Measurements from ENCODE around the gene CHERP.
A peak's percentile ranks its signal among the peaks of the same experiment; 100 is the strongest.
"Not testable (repeated sequence)": the region's sequence is repeated elsewhere in the genome, so short reads cannot be mapped to it uniquely, and the experiment has no call there.

The CHERP gene

DNA sequence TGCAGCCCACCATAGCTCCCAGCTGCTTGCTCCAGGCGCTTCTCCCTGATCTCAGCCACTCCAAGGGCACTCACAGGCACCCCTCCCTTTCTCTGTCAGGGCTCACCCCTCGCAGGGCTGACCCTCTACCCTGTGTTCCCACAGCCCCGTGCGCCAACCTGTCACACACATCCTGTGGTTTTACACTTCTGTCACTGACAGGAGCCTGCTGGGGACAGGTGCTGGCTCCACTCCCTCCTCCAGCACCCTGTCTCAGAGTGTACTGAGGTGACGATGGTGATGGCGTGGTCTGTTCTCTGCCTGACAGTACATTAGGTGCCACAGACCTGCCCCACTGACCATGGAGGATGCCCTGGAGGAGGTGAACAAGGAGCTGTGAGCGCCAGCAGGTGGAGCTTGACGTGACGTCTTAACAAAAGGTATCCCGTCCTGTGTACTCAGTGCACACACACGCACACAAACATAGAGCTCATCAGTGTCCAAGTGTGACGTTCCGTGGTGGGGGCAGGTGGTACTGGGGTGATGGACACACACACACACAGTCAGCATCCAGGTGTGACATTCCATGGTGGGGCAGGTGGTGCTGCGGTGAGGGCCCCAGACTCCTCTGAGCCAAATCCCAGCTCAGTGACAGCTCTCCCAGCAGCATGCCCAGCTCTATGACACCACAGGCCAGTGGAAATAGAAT is 25.2 kb downstream of the CHERP start:
- no peak for DNase-seq

DNA sequence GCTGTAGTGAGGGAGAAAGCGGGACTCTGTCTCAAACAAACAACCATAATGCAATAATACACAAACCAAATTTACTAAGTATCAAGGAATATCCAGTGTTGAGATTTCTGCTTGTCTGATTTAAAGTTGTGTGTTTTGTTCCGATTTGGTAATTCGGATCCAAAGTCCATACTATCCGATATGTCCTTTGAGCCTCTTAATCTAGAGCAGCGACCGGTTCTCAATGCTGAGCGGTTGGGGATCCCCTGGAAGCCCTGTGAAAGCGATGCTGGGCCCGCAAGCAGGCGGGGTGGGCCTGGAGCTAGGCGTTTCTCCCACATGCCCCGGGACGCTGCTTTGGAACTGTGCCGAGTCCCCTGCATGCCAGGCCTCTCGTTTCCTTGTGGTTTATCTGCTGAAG is 25.9 kb downstream of the CHERP start:
- DNase-seq: no peak

DNA sequence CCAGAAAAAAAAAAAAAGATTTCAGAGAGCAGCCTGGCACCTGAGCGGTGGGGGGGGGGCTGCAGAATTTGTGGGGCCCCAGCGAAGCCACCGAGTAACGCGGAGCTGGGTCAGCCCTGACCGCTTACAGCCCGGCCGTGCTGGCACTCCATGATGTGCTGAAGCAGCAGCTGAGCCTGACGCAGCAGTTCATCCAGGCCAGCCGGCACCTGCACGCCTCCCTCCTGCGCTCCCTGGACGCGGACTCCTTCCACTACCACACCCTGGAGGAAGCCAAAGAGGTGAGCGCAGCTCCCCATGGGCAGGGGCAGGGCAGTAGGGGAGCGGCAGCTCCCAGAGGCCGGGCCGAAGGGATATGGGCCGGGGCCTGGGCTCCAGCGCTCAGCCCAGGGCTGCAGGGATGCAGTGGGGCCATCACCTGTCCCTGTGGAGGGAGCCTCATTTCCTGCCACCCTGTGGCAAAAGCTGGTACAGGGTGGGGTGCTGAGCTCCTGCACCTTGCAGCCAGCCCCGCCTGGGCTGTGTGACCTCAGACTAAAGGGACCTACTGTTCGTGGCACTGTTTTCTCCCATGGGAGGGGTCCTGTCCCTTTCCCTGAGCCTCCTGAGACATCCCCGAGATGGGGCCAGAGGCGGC is 27.7 kb downstream of the CHERP start:
- DNase-seq: no peak

DNA sequence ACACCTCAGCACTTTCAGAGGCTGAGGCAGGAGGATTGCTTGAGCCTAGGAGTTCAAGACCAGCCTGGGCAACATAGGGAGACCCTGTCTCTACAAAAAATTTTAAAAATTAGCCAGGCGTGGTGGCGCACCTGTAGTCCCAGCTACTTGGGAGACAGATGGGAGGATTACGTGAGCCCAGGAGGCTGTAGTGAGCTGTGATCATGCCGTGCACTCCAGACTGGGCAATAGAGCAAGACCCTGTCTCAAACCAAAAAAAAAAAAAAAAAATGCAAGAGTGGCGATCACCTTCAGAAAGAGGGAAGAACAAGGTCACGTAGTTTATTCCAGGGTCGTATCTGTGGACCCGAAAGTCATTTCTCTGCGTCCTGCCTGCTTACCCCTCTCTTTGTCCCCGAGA is 29.6 kb downstream of the CHERP start:
- DNase-seq: not testable (repeated sequence)

DNA sequence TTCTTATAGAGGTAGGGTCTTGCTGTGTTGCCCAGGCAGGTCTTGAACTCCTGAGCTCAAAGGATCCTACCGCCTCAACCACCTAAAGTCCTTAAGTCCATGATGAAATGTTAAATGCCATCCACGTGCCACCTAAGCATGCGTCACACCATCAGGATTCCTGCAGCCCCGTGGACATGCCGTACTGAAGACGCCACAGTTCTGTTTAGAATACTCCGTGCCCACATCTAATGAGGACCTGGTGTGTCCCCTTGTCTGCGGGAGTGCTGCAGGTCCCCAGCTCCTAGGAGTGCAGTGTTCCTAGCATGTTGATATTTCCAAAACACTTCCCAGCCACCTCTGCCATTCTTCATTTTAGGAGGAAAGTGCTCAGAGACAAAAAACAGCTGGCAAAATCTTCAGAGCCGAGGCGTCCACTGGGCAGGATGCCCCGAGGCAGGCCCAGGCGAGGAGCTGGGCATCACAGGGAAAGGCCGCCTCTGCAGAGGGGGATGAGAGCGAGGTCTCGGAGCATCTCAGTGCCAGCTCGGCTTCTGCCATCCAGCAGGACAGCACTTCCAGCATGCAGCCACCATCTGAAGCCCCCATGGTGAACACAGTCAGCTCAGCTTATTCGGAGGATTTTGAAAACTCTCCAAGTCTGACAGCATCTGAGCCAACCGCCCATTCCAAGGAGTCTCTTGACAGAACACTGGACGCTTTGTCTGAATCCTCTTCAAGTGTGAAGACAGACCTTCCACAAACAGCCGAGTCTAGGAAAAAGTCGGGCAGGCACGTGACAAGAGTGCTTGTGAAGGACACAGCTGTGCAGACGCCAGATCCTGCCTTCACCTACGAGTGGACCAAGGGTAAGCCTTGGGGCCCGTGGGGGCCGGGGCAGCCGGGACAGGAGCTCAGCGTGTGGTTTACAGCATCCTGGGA is 32.8 kb downstream of the CHERP start:
- no peak for DNase-seq

DNA sequence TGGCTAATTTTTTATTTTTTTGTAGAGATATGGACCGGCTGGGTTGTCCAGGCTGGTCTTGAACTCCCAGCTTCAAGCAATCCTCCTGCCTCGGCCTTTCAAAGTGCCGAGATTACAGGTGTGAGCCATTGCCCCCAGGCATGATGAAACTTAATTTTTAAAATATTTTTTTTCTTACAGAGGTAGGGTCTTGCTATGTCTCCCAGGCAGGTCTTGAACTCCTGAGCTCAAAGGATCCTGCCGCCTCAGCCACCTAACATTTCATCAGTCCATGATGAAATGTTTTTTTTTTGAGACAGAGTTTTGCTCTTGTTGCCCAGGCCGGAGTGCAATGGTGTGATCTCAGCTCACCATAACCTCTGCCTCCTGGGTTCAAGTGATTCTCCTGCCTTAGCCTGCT is 33.7 kb downstream of the CHERP start:
- no peak for DNase-seq

DNA sequence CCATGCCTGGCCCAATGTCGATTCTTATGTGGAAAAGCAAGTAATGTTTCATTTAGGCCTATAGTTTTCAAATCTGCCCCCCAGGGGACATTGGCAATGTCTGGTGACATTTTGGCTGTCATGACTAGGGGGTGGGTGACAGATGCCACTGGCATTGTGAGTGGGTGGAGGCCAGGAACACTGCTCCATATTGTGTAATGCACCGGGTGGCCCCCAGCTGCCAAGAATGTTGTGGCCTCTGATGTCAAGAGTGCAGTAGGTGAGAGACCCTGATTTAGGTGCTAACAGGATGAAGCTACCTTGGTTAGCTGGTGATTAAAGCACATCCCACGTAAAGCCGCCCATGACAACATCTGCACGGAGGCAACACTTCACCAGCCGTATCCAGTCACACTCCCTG is 35.3 kb downstream of the CHERP start:
- DNase-seq: no peak

DNA sequence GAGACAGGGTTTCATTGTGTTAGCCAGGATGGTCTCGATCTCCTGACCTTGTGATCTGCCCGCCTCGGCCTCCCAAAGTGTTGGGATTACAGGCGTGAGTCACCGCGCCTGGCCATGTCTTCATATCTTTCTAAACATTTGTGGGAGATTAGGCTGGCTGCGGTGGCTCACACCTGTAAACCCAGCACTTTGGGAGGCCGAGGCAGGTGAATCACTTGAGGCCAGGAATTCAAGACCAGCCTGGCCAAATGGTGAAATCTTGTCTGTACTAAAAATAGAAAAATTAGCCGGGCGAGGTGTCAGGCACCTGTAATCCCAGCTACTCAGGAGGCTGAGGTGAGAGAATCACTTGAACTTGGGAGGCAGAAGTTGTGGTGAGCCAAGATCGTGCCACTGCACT is 36.1 kb downstream of the CHERP start:
- DNase-seq: not testable (repeated sequence)

DNA sequence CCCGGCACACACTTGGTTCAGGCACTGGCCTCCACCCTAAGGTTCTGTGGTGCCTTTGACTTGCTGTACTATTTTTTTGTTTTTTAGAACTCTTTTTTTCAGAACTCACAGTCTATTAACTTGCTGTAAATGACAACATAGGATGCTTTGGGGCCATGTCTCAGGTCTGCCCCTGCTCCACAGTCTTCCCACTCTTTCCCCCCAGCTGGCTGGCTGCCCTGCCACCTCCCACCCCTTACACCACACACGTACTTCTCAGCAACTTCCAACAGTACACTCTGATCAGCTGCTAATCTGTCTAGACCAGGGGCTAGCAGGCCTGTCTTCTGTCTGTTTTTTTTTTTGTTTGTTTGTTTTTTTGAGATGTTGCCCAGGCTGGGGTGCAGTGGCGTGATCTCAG is 38.0 kb downstream of the CHERP start:
- no peak for DNase-seq

DNA sequence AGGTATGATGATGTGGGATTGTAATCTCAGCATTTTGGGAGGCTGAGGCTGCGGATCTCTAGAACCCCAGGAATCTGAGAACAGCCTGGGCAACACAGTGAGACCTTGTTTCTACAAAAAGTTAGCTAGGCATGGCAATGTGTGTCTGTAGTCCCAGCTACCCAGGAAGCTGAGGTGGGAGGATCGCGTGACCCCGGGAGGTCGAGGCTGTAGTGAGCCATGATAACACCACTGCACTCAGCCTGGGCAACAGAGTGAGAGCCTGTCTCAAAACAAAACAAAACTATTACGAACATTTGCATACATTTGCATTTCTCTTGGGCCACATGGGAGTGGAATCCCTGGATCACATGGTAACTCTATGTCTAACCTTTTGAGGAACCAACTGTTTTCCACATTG is 44.4 kb downstream of the CHERP start:
- DNase-seq: no peak

DNA sequence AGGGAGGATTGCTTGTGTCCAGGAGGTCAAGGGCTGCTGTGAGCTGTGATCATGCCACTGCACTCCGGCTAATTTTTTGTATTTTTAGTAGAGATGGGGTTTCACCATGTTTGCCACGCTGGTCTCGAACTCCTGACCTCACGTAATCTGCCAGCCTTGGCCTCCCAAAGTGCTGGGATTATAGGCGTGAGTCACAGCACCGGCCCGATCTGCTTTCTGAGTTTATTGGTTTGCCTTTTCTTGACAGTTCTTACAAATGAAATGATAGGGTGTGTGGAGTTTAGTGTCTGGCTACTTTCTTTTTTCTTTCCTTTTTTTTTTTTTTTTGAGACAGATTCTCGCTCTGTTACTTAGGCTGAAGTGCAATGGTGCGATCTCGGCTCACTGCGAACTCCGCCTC is 45.2 kb downstream of the CHERP start:
- DNase-seq: no peak

DNA sequence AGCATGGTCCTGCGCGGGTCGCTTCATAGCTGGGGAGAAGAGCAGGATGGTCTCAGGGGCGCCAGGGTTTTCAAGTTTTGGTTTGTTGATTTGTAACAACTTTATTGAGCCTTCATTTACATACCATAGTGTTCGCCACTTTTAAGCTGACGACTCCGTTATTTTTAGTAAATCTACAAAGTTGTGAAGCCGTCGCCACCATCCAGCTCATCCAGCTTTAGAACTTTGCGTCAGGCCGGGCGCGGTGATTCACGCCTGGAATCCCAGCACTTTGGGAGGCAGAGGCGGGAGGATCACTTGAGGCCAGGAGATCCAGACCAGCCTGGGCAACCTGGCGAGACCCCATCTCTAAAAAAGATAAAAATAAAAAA is 45.6 kb downstream of the CHERP start:
- no peak for DNase-seq

DNA sequence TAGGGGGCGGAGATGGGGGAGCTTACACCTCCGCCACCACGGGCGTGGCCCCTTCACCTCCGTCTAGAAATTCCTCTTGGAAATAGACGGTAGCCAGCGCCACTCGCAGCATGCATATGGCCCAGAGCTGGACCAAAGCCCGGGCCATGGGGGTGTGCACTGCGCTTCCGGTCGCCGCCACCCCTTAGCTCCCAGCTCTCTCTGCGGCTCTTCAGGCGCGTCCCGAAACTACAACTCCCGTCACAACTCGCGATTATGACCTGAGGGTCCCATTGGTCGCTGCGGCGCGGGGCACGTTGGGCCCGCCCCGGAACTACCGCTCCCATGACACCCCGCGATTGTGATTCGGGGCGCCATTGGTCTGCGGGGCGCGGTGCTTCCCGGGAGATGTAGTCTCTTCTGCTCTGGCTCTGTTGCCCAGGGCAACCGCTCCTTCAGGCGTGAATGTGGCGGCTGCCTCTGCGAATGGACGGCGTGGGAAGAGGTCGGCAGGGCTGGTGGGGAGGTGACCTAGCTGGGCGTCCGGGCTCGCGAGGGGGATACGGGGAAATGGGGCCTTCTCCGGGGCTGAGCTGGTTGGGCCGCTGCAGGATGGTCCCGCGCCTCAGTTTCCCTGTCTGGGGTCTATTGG is 46.1 kb downstream of the CHERP start, which contains the start of the genes C19orf44 and CALR3:
Gene C19orf44 (plus strand): TSS at position 413 of the 631 bp plus-strand sequence. CDS start 4,399 bp downstream, outside the sequence.
Gene CALR3 (minus strand): TSS at position 186 of the 631 bp plus-strand sequence. CDS start 38 bp downstream, at position 148.
- peak; percentile 96 for DNase-seq

DNA sequence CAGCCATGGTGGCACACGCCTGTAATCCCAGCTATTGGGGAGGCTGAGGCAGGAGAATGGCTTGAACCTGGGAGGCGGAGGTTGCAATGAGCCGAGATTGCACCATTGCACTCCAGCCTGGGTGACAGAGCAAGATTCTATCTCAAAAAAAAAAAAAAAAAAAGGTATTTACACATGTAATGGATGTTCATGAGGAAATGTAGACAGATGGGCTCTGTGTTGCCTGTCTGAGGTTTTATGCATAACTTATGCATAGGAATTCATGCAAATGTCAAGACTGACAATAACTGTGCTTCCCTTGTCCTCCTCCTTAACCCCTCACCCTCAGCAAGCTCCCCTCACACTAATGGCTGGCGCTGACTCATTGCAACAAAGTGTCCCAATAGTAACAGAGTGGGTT is 55.8 kb downstream of the CHERP start:
- DNase-seq: not testable (repeated sequence)

DNA sequence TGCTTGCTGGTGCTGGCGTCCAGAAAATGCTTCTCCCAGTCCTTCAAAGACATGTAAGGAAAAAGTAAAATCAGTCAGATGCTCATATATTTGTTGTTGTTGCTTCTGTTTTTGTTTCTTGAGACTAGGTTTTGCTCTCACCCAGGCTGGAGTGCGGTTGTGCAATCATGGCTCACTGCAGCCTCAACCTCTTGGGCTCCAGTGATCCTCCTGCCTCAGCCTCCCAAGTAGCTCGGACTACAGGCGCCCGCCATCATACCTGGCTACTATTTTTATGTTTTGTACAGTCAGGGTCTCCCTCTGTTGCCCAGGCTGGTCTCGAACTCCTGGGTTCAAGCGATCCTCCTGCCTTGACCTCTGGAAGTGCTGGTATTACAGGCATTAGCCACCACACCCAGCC is 59.5 kb downstream of the CHERP start:
- no peak for DNase-seq

DNA sequence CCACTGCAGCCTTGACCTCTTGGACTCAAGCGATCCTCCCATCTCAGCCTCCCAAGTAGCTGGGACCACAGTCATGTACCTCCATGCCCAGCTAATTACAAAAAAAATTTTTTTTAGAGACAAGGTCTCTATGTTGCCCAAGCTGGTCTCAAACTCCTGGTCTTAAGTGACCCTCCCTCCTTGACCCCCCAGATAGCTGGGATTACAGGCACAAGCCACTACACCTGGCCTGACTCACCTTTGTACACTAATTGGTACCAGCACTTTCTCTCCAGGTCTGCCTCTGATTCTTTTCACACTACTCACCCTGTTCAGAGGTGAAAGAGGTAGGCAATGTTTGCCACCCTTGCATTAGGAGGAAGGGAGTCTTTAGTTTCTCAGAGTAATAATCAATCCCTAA is 64.9 kb downstream of the CHERP start:
- no peak for DNase-seq

DNA sequence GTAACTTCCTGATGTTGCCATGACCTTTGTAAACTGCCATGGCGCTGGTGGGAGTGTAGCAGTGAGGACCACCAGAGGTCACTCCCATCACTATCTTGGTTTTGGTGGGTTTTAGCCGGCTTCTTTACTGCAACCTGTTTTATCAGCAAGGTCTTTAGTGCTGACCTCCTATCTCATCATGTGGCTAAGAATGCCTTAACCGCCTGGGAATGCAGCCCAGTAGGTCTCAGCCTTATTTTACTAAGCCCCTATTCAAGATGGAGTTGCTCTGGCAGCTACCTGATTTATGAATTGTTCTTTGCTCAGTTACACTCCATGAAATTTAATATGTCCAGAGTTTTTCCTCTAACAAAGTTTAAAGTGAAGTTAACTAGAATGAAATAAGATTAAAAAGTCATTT is 65.8 kb downstream of the CHERP start:
- DNase-seq: no peak

DNA sequence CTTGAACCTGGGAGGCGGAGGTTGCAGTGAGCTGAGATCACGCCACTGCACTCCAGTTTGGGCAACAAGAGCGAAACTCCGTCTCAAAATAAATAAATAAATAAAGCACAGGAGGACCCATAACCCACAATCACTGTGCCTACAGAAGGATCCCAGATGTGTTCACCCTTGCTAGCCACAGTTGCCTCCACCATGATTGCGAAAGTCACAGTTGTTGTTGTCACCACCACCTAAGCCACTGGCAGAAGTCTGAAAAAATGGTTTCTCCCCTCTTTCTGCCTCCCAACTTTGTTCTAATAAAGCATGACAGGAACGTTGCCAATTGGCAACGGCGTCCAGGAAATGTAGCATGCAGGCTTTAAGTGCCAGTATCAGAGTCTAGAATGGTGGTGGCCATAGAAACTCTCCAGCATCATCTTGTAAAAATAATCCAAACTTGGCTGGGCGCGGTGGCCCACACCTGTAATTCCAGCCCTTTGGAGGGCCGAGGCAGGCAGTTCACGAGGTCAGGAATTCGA is 68.3 kb downstream of the CHERP start:
- DNase-seq: peak; percentile 16

DNA sequence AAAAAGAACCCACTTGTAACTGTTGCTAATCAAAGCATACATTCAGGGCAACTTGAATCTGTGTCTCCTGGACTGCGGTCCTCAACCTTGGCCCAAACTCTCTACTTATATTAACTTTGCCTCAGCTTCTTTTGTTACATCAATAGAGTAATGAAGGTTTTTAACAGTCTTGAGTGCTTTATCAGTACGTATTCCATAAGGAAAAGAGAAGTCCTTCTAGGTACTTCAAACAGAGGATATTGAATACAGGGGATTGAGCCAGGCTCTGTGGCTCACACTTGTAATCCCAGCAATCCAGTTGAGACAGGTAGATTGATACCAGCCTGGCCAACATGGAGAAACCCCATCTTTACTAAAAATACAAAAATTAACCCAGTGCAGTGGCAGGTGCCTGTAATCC is 69.2 kb downstream of the CHERP start:
- DNase-seq: no peak

DNA sequence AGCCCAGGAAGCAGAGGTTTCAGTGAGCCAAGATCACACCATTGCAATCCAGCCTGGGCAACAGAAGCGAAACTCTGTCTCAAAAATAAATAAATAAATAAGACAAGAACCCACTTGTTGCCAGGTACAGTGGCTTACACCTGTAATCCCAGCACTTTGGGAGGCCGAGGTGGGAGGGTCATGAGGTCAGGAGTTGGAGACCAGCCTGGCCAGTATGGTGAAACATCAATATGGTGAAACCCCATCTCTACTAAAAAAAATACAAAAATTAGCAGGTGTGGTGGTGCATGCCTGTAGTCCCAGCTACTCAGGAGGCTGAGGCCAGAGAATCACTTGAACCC is 69.7 kb downstream of the CHERP start:
- DNase-seq: not testable (repeated sequence)

DNA sequence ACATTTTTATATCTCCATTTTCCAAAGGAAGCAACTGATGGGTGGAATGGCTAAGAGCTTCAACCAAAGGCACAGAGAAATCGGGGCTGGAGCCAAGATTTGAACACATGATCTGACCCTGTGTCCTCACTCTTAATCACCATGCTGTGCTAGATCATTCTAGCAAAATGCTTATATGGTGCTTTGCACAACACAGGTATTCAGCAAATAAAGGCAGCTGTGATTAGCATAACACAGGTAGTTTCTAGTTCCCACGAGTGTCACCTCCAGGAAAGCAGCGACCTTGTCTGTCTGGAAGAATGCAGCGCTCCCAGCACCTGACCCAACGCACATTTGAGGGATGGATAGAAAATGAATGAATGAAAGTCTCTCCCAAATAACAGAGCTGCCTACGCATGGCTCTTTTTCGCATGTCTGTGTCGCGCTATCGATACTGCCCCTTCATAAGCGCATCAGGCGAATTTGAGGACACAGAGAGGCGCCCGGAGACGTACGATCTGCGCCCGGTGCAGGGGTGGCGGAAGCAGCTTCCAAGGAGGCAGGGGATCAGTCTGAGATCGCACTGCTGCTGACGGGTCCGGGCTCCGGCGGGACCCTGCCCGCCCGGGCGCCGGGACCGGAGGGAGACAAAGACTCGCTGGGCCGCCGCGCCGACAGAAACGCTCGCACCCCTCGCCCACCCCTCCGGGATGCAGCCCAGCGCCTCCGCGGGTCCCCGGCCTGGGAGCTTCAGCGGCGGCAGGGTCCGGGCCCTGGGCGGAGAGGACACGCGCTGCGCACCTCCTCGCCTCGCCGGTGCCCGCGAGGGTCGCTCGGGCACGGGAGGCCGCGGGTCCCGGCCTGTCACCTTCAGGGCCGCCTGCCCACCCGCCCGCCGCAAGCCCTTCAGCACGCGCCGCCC is 71.1 kb downstream of the CHERP start:
- no peak for DNase-seq

DNA sequence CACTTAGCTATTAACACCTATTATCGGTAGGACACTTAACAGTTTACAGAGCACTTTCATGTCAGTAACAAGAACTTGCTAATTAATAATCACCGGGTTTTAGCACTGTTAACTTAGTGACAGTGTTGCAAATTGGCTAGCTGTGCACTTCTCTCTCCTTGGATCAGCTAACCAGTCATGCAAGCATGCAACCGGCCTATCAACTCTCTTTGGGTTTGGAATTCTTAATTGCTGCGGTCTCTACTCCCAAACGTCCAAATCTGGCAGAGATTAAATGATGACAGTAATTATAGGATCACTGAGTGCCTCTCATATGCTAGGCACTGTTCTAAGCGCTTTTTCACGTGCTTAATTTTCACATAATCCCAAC is 71.7 kb downstream of the CHERP start:
- DNase-seq: no peak
